Stimulated activated memory B cell treated with anti-CD40 and anti-IgM and Interleukin-4, amounts not matched to agents 10 μg/mL and 1 μg/mL and 100 μg/mL, for 72 hours (primary cell): ENCODE results near the gene STAMBPL1.
"Not testable (repeated sequence)": the region's sequence is repeated elsewhere in the genome, so short reads cannot be mapped to it uniquely, and the experiment has no call there.

Experiments
- ATAC-seq: fragments of 150-1000 bp; cut with Tn5 transposase; 2 replicates; pipeline ENCODE4 v1.10.0; 2021
- H3K27ac Mint-ChIP-seq: one replicate; pipeline ENCODE4 v1.8.0; 2022; ENCODE audit warnings: mild to moderate bottlenecking, mixed read lengths
- H3K27me3 Mint-ChIP-seq: one replicate; pipeline ENCODE4 v1.8.0; 2022; ENCODE audit warnings: mixed read lengths
- H3K36me3 Mint-ChIP-seq: one replicate; pipeline ENCODE4 v1.8.0; 2022; ENCODE audit warnings: mixed read lengths
- H3K4me1 Mint-ChIP-seq: one replicate; pipeline ENCODE4 v1.8.0; 2022; ENCODE audit warnings: mixed read lengths
- H3K4me3 Mint-ChIP-seq: one replicate; pipeline ENCODE4 v1.8.0; 2022; ENCODE audit warnings: mild to moderate bottlenecking, moderate library complexity, mixed read lengths
- H3K9me3 Mint-ChIP-seq: one replicate; pipeline ENCODE4 v1.8.0; 2022; ENCODE audit warnings: mixed read lengths

Gene STAMBPL1

GRCh38 chr10:88880282-88881076 lies 434 bp downstream of the STAMBPL1 start:
- Mint-ChIP-seq H3K4me3 (peak overlapping the region; percentile 95), H3K4me1 (peaks cover 44% of the 10 kb centered on the region), H3K36me3 (peaks cover 8% of the 10 kb centered on the region), H3K9me3 (no peaks in the 10 kb centered on the region), H3K27me3 (no peaks in the 10 kb centered on the region), H3K27ac (peak overlapping the region; percentile 90)
- ATAC-seq, result peak; percentile 89

- H3K4me3 Mint-ChIP-seq, result peak overlapping the region; percentile 95
- H3K27ac Mint-ChIP-seq, result peak overlapping the region; percentile 90
- no peaks in the 10 kb centered on the region for H3K9me3 Mint-ChIP-seq
- peaks cover 51% of the 10 kb centered on the region for H3K4me1 Mint-ChIP-seq
- no peak for ATAC-seq
- H3K36me3 Mint-ChIP-seq, result peaks cover 8% of the 10 kb centered on the region
- no peaks in the 10 kb centered on the region for H3K27me3 Mint-ChIP-seq
Observed at GRCh38 chr10:88881320-88881719, 1.3 kb downstream of the STAMBPL1 start.

GRCh38 chr10:88881922-88882645 lies 2.0 kb downstream of the STAMBPL1 start:
- H3K9me3 Mint-ChIP-seq, result no peaks in the 10 kb centered on the region
- ATAC-seq, result no peak
- H3K36me3 Mint-ChIP-seq, result peaks cover 8% of the 10 kb centered on the region
- peaks cover 51% of the 10 kb centered on the region for H3K4me1 Mint-ChIP-seq
- H3K4me3 Mint-ChIP-seq, result peak overlapping the region; percentile 95
- H3K27me3 Mint-ChIP-seq, result no peaks in the 10 kb centered on the region
- H3K27ac Mint-ChIP-seq, result peak overlapping the region; percentile 90

- H3K9me3 Mint-ChIP-seq, H3K36me3 Mint-ChIP-seq, H3K27me3 Mint-ChIP-seq, ATAC-seq: not testable (repeated sequence)
- peak overlapping the region; percentile 90 for H3K27ac Mint-ChIP-seq
- peaks cover 53% of the 10 kb centered on the region for H3K4me1 Mint-ChIP-seq
- H3K4me3 Mint-ChIP-seq, result peak overlapping the region; percentile 95
Observed at GRCh38 chr10:88882646-88883447, 2.8 kb downstream of the STAMBPL1 start.

GRCh38 chr10:88883448-88883809 lies 3.4 kb downstream of the STAMBPL1 start:
- H3K27me3 Mint-ChIP-seq, result no peaks in the 10 kb centered on the region
- peak overlapping the region; percentile 77 for H3K4me3 Mint-ChIP-seq
- H3K27ac Mint-ChIP-seq, result peak overlapping the region; percentile 90
- peaks cover 55% of the 10 kb centered on the region for H3K4me1 Mint-ChIP-seq
- no peak for ATAC-seq
- H3K9me3 Mint-ChIP-seq, result no peaks in the 10 kb centered on the region
- peaks cover 8% of the 10 kb centered on the region for H3K36me3 Mint-ChIP-seq

GRCh38 chr10:88886557-88886956 lies 6.5 kb downstream of the STAMBPL1 start:
- Mint-ChIP-seq H3K4me1 (peaks cover 70% of the 10 kb centered on the region), H3K4me3 (peak overlapping the region; percentile 40), H3K27ac (peak overlapping the region; percentile 66), H3K9me3 (no peaks in the 10 kb centered on the region), H3K36me3 (peaks cover 8% of the 10 kb centered on the region), H3K27me3 (no peaks in the 10 kb centered on the region)
- peak; percentile 86 for ATAC-seq

- peak overlapping the region; percentile 61 for H3K4me3 Mint-ChIP-seq
- H3K27me3 Mint-ChIP-seq, result no peaks in the 10 kb centered on the region
- peaks cover 8% of the 10 kb centered on the region for H3K36me3 Mint-ChIP-seq
- no peak for ATAC-seq
- no peaks in the 10 kb centered on the region for H3K9me3 Mint-ChIP-seq
- peak overlapping the region; percentile 66 for H3K27ac Mint-ChIP-seq
- H3K4me1 Mint-ChIP-seq, result peaks cover 58% of the 10 kb centered on the region
Observed at GRCh38 chr10:88888810-88889445, 8.9 kb downstream of the STAMBPL1 start.

GRCh38 chr10:88889559-88890337 lies 9.7 kb downstream of the STAMBPL1 start:
- H3K4me3 Mint-ChIP-seq, result peak overlapping the region; percentile 5
- peaks cover 14% of the 10 kb centered on the region for H3K36me3 Mint-ChIP-seq
- H3K4me1 Mint-ChIP-seq, result peaks cover 51% of the 10 kb centered on the region
- no peaks in the 10 kb centered on the region for H3K9me3 Mint-ChIP-seq
- peak; percentile 58 for ATAC-seq
- peak overlapping the region; percentile 34 for H3K27ac Mint-ChIP-seq
- H3K27me3 Mint-ChIP-seq, result no peaks in the 10 kb centered on the region

- no peak overlapping the region for H3K27ac Mint-ChIP-seq
- no peaks in the 10 kb centered on the region for H3K27me3 Mint-ChIP-seq
- peaks cover 40% of the 10 kb centered on the region for H3K4me1 Mint-ChIP-seq
- H3K36me3 Mint-ChIP-seq, result peaks cover 14% of the 10 kb centered on the region
- H3K4me3 Mint-ChIP-seq, result no peak overlapping the region
- no peaks in the 10 kb centered on the region for H3K9me3 Mint-ChIP-seq
- no peak for ATAC-seq
Observed at GRCh38 chr10:88890681-88891381, 10.8 kb downstream of the STAMBPL1 start.

GRCh38 chr10:88892222-88892967 lies 12.3 kb downstream of the STAMBPL1 start:
- H3K36me3 Mint-ChIP-seq, result peaks cover 19% of the 10 kb centered on the region
- ATAC-seq, result no peak
- no peaks in the 10 kb centered on the region for H3K9me3 Mint-ChIP-seq
- peaks cover 49% of the 10 kb centered on the region for H3K4me1 Mint-ChIP-seq
- no peak overlapping the region for H3K27ac Mint-ChIP-seq
- H3K4me3 Mint-ChIP-seq, result no peak overlapping the region
- no peaks in the 10 kb centered on the region for H3K27me3 Mint-ChIP-seq

GRCh38 chr10:88893611-88894010 lies 13.6 kb downstream of the STAMBPL1 start:
- H3K36me3 Mint-ChIP-seq, result peaks cover 19% of the 10 kb centered on the region
- H3K27ac Mint-ChIP-seq, result no peak overlapping the region
- no peaks in the 10 kb centered on the region for H3K27me3 Mint-ChIP-seq
- no peaks in the 10 kb centered on the region for H3K9me3 Mint-ChIP-seq
- no peak for ATAC-seq
- no peak overlapping the region for H3K4me3 Mint-ChIP-seq
- H3K4me1 Mint-ChIP-seq, result peaks cover 51% of the 10 kb centered on the region

GRCh38 chr10:88895250-88895649 lies 15.2 kb downstream of the STAMBPL1 start:
- Mint-ChIP-seq H3K27ac (no peak overlapping the region), H3K4me3 (no peak overlapping the region), H3K9me3 (no peaks in the 10 kb centered on the region), H3K4me1 (peaks cover 53% of the 10 kb centered on the region), H3K27me3 (no peaks in the 10 kb centered on the region), H3K36me3 (peaks cover 25% of the 10 kb centered on the region)
- no peak for ATAC-seq

- no peaks in the 10 kb centered on the region for H3K9me3 Mint-ChIP-seq
- peak overlapping the region; percentile 54 for H3K4me3 Mint-ChIP-seq
- H3K4me1 Mint-ChIP-seq, result peaks cover 53% of the 10 kb centered on the region
- H3K27ac Mint-ChIP-seq, result peak overlapping the region; percentile 93
- no peak for ATAC-seq
- H3K27me3 Mint-ChIP-seq, result no peaks in the 10 kb centered on the region
- H3K36me3 Mint-ChIP-seq, result peaks cover 25% of the 10 kb centered on the region
Observed at GRCh38 chr10:88896372-88896993, 16.4 kb downstream of the STAMBPL1 start.
